Mesenchymal stem cell (in vitro differentiated cells and primary cell): Measurements from ENCODE around the gene FGA.
A peak's percentile ranks its signal among the peaks of the same experiment; 100 is the strongest.

ENCODE experiments used
- DNase-seq: peaks from one replicate; pipeline ENCODE4 v3.0.0-alpha.2; 2013
- H2AFZ ChIP-seq: one replicate; pipeline ENCODE4 v1.6.1; 2013; ENCODE audit warnings: low read depth, mild to moderate bottlenecking, control low read depth, inconsistent platforms, low read length, moderate library complexity
- H2AK5ac ChIP-seq: 2 replicates; pipeline ENCODE4 v1.6.1; 2013; ENCODE audit warnings: low read length, moderate library complexity, mild to moderate bottlenecking, inconsistent platforms; ENCODE audit not compliant: severe bottlenecking
- H2BK120ac ChIP-seq: one replicate; pipeline ENCODE4 v1.6.1; 2013; ENCODE audit warnings: low read depth, mild to moderate bottlenecking, inconsistent platforms, low read length, moderate library complexity
- H2BK12ac ChIP-seq, 2 experiments: one replicate each; pipeline ENCODE4 v1.6.1; 2013; ENCODE audit warnings: inconsistent platforms in 2 of 2, low read length in 2 of 2, mild to moderate bottlenecking in 2 of 2, moderate library complexity in 2 of 2, control low read depth in 1 of 2
- H2BK15ac ChIP-seq: one replicate; pipeline ENCODE4 v1.6.1; 2013; ENCODE audit warnings: mild to moderate bottlenecking, low read depth, inconsistent platforms; ENCODE audit not compliant: poor library complexity, severe bottlenecking
- H2BK5ac ChIP-seq: 2 replicates; pipeline ENCODE4 v1.6.1; 2013; ENCODE audit warnings: low read depth, mild to moderate bottlenecking, low read length, control low read depth, inconsistent platforms; ENCODE audit not compliant: poor library complexity, severe bottlenecking
- H3K14ac ChIP-seq, 2 experiments: one replicate each; pipeline ENCODE4 v1.6.1; 2013; ENCODE audit warnings: inconsistent platforms in 2 of 2, low read length in 2 of 2, control low read depth in 1 of 2, mild to moderate bottlenecking in 1 of 2, moderate library complexity in 1 of 2
- H3K18ac ChIP-seq, 2 experiments: one replicate each; pipeline ENCODE4 v1.6.1; 2013; ENCODE audit warnings: inconsistent platforms in 2 of 2, low read length in 2 of 2, control low read depth in 1 of 2, low read depth in 1 of 2, mild to moderate bottlenecking in 1 of 2
- H3K23ac ChIP-seq, 2 experiments: one replicate each; pipeline ENCODE4 v1.6.1; 2013; ENCODE audit warnings: inconsistent platforms in 2 of 2, low read length in 2 of 2, mild to moderate bottlenecking in 2 of 2, moderate library complexity in 2 of 2, control low read depth in 1 of 2
- H3K27ac ChIP-seq: 2 replicates; pipeline ENCODE4 v1.5.1; 2013; ENCODE audit warnings: mild to moderate bottlenecking, moderate library complexity, low read length, control low read depth, inconsistent platforms; ENCODE audit not compliant: poor library complexity, severe bottlenecking
- H3K27me3 ChIP-seq, 2 experiments: 2 replicates each; pipeline versions ENCODE4 v1.6.1 to v1.7.0; 2013; ENCODE audit warnings: low read length in 2 of 2, mild to moderate bottlenecking in 2 of 2, moderate library complexity in 2 of 2, control low read depth in 1 of 2, inconsistent platforms in 1 of 2; ENCODE audit not compliant: control insufficient read depth in 1 of 2, insufficient read depth in 1 of 2
- H3K36me3 ChIP-seq, 2 experiments: 2 replicates each; pipeline versions ENCODE4 v1.6.1 to v1.7.0; 2013; ENCODE audit warnings: low read length in 2 of 2, control low read depth in 1 of 2, inconsistent platforms in 1 of 2, low read depth in 1 of 2, mild to moderate bottlenecking in 1 of 2; ENCODE audit not compliant: insufficient read depth in 2 of 2, control insufficient read depth in 1 of 2
- H3K4ac ChIP-seq, 2 experiments: one replicate each; pipeline ENCODE4 v1.6.1; 2013; ENCODE audit warnings: inconsistent platforms in 2 of 2, low read length in 2 of 2, mild to moderate bottlenecking in 2 of 2, moderate library complexity in 2 of 2, control low read depth in 1 of 2, low read depth in 1 of 2
- H3K4me1 ChIP-seq: 2 replicates; pipeline ENCODE4 v1.6.1; 2013; ENCODE audit warnings: low read depth, low read length, control low read depth; ENCODE audit not compliant: control insufficient read depth, insufficient read depth
- H3K4me2 ChIP-seq: 2 replicates; pipeline ENCODE4 v1.6.1; 2013; ENCODE audit warnings: low read length, mild to moderate bottlenecking, inconsistent platforms; ENCODE audit not compliant: poor library complexity, severe bottlenecking
- H3K4me3 ChIP-seq, 2 experiments: 2 replicates each; pipeline versions ENCODE4 v1.5.1 to v1.7.0; 2013; ENCODE audit warnings: low read length in 2 of 2, mild to moderate bottlenecking in 2 of 2, control low read depth in 1 of 2, low read depth in 1 of 2; ENCODE audit not compliant: insufficient read depth in 1 of 2
- H3K79me1 ChIP-seq: replicated peaks from 2 replicates; pipeline ENCODE4 v1.6.1; 2013; ENCODE audit warnings: mild to moderate bottlenecking, control low read depth, low read length, inconsistent platforms; ENCODE audit not compliant: poor library complexity, severe bottlenecking
- H3K9ac ChIP-seq: 2 replicates; pipeline ENCODE4 v1.7.0; 2013; ENCODE audit warnings: mild to moderate bottlenecking, low read length, moderate library complexity
- H3K9me3 ChIP-seq: 2 replicates; pipeline ENCODE4 v1.7.0; 2013; ENCODE audit warnings: mild to moderate bottlenecking, low read length; ENCODE audit not compliant: control insufficient read depth
- H4K8ac ChIP-seq: one replicate; pipeline ENCODE4 v1.6.1; 2013; ENCODE audit warnings: inconsistent platforms, mild to moderate bottlenecking, low read length, moderate library complexity
- H4K91ac ChIP-seq: one replicate; pipeline ENCODE4 v1.6.1; 2013; ENCODE audit warnings: mild to moderate bottlenecking, low read length, inconsistent platforms
- WGBS: methylation state at CpG from one replicate; pipeline ENCODE4 v1.1.7; 2013; ENCODE audit warnings: mixed read lengths; 5-methylcytosine and 5-hydroxymethylcytosine counted together

The FGA gene

GRCh38 chr4:154566639-154567204 is 23.8 kb downstream of the FGA start:
- Histone ChIP-seq H3K9me3 (no peaks in the 10 kb centered on the region), H3K4me1 (peaks cover 4% of the 10 kb centered on the region), H3K36me3 (peaks cover 0 to 4% of the 10 kb centered on the region in 2 experiments), H2BK5ac (no peak overlapping the region), H3K4me2 (no peak overlapping the region), H3K18ac (no peak overlapping the region), H4K8ac (no peak overlapping the region), H3K4ac (no peak overlapping the region), H2AK5ac (no peak overlapping the region), H2BK15ac (no peak overlapping the region), H4K91ac (no peak overlapping the region), H2BK120ac (no peak overlapping the region), H2BK12ac (no peak overlapping the region), H3K23ac (no peak overlapping the region), H2AFZ (no peak overlapping the region), H3K27me3 (no peaks in the 10 kb centered on the region), H3K4me3 (no peak overlapping the region), H3K79me1 (no peaks in the 10 kb centered on the region), H3K14ac (no peak overlapping the region), H3K9ac (no peak overlapping the region), H3K27ac (peak overlapping the region; percentile 8)
- no peak for DNase-seq
- 62% methylated on average over 3 of the region's 5 CpGs for WGBS

DNA sequence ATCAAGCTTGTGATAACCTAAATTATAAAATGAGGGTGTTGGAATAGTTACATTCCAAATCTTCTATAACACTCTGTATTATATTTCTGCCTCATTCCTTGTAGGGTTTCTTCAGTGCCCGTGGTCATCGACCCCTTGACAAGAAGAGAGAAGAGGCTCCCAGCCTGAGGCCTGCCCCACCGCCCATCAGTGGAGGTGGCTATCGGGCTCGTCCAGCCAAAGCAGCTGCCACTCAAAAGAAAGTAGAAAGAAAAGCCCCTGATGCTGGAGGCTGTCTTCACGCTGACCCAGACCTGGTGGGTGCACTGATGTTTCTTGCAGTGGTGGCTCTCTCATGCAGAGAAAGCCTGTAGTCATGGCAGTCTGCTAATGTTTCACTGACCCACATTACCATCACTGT is 24.8 kb downstream of the FGA start:
- Histone ChIP-seq H3K9ac (no peak overlapping the region), H3K18ac (no peak overlapping the region), H3K23ac (no peak overlapping the region), H2BK120ac (no peak overlapping the region), H3K27ac (no peak overlapping the region), H3K9me3 (no peaks in the 10 kb centered on the region), H4K91ac (no peak overlapping the region), H3K36me3 (peaks cover 0 to 4% of the 10 kb centered on the region in 2 experiments), H3K4me3 (no peak overlapping the region), H2AK5ac (no peak overlapping the region), H3K4ac (no peak overlapping the region), H2BK15ac (no peak overlapping the region), H3K79me1 (no peaks in the 10 kb centered on the region), H4K8ac (no peak overlapping the region), H2BK12ac (no peak overlapping the region), H3K27me3 (no peaks in the 10 kb centered on the region), H2BK5ac (no peak overlapping the region), H3K14ac (no peak overlapping the region), H2AFZ (no peak overlapping the region), H3K4me2 (no peak overlapping the region), H3K4me1 (peaks cover 4% of the 10 kb centered on the region)
- no peak for DNase-seq
- 83% methylated on average over 5 of the region's 6 CpGs for WGBS

DNA sequence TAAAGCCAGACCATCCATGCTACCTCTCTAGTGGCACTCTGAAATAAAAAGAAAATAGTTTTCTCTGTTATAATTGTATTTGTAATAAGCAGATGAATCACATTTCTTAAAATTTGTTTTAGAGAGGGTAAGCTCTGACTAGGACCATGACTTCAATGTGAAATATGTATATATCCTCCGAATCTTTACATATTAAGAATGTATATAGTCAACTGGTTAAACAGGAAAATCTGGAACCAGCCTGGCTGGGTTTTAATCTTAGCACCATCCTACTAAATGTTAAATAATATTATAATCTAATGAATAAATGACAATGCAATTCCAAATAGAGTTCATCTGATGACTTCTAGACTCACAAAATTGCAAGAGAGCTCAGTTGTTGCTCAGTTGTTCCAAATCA is 26.2 kb downstream of the FGA start:
- H3K27me3 ChIP-seq, result no peaks in the 10 kb centered on the region
- H3K4ac ChIP-seq, result no peak overlapping the region
- no peak overlapping the region for H4K91ac ChIP-seq
- H2AK5ac ChIP-seq, result no peak overlapping the region
- H3K23ac ChIP-seq, result no peak overlapping the region
- no peak overlapping the region for H3K4me2 ChIP-seq
- peaks cover 4% of the 10 kb centered on the region for H3K4me1 ChIP-seq
- no peak for DNase-seq
- no peak overlapping the region for H2BK12ac ChIP-seq
- H2BK15ac ChIP-seq, result no peak overlapping the region
- H3K9me3 ChIP-seq, result no peaks in the 10 kb centered on the region
- H3K18ac ChIP-seq, result no peak overlapping the region
- H2BK120ac ChIP-seq, result no peak overlapping the region
- H3K27ac ChIP-seq, result no peak overlapping the region
- peaks cover 0 to 4% of the 10 kb centered on the region in 2 experiments for H3K36me3 ChIP-seq
- H2AFZ ChIP-seq, result no peak overlapping the region
- H3K4me3 ChIP-seq, result no peak overlapping the region
- no peaks in the 10 kb centered on the region for H3K79me1 ChIP-seq
- no peak overlapping the region for H4K8ac ChIP-seq
- no peak overlapping the region for H3K14ac ChIP-seq
- H3K9ac ChIP-seq, result no peak overlapping the region
- WGBS, result no CpG with 5 or more reads among the region's 1 CpG
- H2BK5ac ChIP-seq, result no peak overlapping the region

DNA sequence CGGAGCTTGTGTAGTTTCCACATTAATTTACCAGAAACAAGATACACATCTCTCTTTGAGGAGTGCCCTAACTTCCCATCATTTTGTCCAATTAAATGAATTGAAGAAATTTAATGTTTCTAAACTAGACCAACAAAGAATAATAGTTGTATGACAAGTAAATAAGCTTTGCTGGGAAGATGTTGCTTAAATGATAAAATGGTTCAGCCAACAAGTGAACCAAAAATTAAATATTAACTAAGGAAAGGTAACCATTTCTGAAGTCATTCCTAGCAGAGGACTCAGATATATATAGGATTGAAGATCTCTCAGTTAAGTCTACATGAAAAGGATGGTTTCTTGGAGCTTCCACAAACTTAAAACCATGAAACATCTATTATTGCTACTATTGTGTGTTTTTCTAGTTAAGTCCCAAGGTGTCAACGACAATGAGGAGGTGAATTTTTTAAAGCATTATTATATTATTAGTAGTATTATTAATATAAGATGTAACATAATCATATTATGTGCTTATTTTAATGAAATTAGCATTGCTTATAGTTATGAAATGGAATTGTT is 27.8 kb downstream of the FGA start, which contains the start of gene FGB:
Gene FGB (plus strand): TSS at position 315 of the 558 bp plus-strand sequence. CDS start 8 bp downstream, at position 323.
- Histone ChIP-seq H2BK120ac (no peak within 1 kb of the TSS), H2AFZ (no peak within 1 kb of the TSS), H3K4ac (no peak within 1 kb of the TSS), H4K91ac (no peak within 1 kb of the TSS), H3K14ac (no peak within 1 kb of the TSS), H2BK5ac (no peak within 1 kb of the TSS), H3K79me1 (no peaks in the 10 kb centered on the region), H3K23ac (no peak within 1 kb of the TSS), H3K9ac (no peak within 1 kb of the TSS), H3K36me3 (peaks cover 0 to 4% of the 10 kb centered on the region in 2 experiments), H3K4me1 (peaks cover 3% of the 10 kb centered on the region), H2BK12ac (no peak within 1 kb of the TSS), H3K27ac (no peak within 1 kb of the TSS), H3K27me3 (no peaks in the 10 kb centered on the region), H3K18ac (no peak within 1 kb of the TSS), H2BK15ac (no peak within 1 kb of the TSS), H3K9me3 (no peaks in the 10 kb centered on the region), H3K4me3 (no peak within 1 kb of the TSS), H3K4me2 (no peak within 1 kb of the TSS), H2AK5ac (no peak within 1 kb of the TSS), H4K8ac (no peak within 1 kb of the TSS)
- DNase-seq, result no peak
- WGBS, result 80% methylated on average over 1 of the region's 2 CpGs
